Tibial nerve (tissue), 4 donors: ENCODE results near the gene FMN1.

Experiments
- CTCF ChIP-seq, 5 experiments: fragments of 200-600 bp in 3 of 5; fragments of 450-650 bp in 2 of 5; sonication (generic) in 3 of 5; IDR thresholded peaks; one replicate each; pipeline ENCODE4 v1.5.1; 2016 to 2019; ENCODE audit warnings: antibody characterized with exemption in 5 of 5, mild to moderate bottlenecking in 3 of 5, moderate library complexity in 2 of 5
- EP300 ChIP-seq, 2 donors: sonication (generic); formaldehyde crosslinking; IDR thresholded peaks; one replicate each; pipeline ENCODE4 v1.6.1; 2017; ENCODE audit warnings: antibody characterized with exemption in 2 of 2, mild to moderate bottlenecking in 1 of 2
- POLR2A ChIP-seq, 2 donors: fragments of 450-650 bp; IDR thresholded peaks; one replicate each; pipeline ENCODE4 v1.6.1; 2017; ENCODE audit warnings: antibody characterized with exemption in 2 of 2, mild to moderate bottlenecking in 2 of 2, moderate library complexity in 2 of 2

GRCh38 chr15:32718227-32718820 is 476.2 kb downstream of the FMN1 start:
- no peak for TF ChIP-seq CTCF (IDR thresholded peaks at IDR 0.05)
- no peak for TF ChIP-seq POLR2A (IDR thresholded peaks at IDR 0.05)
- TF ChIP-seq EP300 (IDR thresholded peaks at IDR 0.05) = no peak
